LNCaP clone FGC (cell line): ENCODE results near the gene NEBL.

Source experiments
- DNase-seq: peaks from one replicate; pipeline ENCODE4 v3.0.0-alpha.2; 2011; ENCODE audit warnings: low read depth
- H3K4me3 ChIP-seq: 2 replicates; pipeline ENCODE4 v1.5.1; 2011; ENCODE audit warnings: mild to moderate bottlenecking, low read depth, low read length, control low read depth
- CTCF ChIP-seq: IDR thresholded peaks from 2 replicates; pipeline ENCODE4 v1.5.1; 2012; ENCODE audit warnings: mild to moderate bottlenecking; ENCODE audit not compliant: control insufficient read depth, insufficient read depth; ENCODE audit errors: extremely low read depth

Gene NEBL

DNA sequence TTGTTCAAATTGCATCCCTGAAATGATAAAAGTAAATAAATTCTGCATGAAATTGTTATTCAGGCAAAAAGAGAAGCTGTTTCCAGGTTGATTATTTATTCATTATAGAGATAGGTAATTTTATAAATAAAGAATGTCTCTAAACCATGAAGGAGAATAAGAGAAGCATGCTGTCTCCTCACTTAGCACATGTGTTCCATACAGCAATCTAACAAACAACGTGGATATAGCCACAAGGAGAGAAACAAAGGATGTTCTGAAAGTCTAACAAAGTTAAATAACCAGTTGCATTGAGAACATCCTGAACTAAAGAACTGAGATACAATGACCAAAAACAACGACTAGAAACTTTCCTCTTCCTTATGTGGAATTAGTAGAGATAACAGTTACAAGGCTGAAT is 50.8 kb downstream of the NEBL start:
- H3K4me3 ChIP-seq: no peak overlapping the region
- no peak for DNase-seq
- no peak for TF ChIP-seq CTCF

- no peak for TF ChIP-seq CTCF
- no peak overlapping the region for H3K4me3 ChIP-seq
- no peak for DNase-seq
Observed at GRCh38 chr10:20841419-20841818, 55.7 kb downstream of the NEBL start.

GRCh38 chr10:20839910-20840309 is 57.2 kb downstream of the NEBL start:
- no peak overlapping the region for H3K4me3 ChIP-seq
- TF ChIP-seq CTCF: no peak
- DNase-seq: no peak

DNA sequence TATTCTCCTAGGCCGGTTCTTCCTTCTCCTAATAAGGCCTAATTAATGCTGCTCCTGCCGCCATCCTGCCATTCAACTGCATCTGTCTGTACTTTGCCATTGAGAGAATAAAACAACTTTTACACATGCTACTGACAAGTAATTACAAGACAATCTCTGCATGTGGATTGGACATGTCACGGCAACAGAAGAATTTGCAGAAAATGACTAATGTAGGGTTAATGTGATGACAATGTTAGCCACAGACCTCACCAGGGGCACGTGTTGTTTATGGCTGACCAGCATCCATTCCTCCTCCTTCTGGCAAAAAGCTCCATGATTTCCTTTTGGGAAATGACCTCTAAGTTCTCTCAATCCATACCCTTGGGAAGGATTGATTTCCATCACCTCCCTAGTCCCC is 58.0 kb downstream of the NEBL start:
- DNase-seq: no peak
- TF ChIP-seq CTCF: no peak
- no peak overlapping the region for H3K4me3 ChIP-seq

GRCh38 chr10:20836401-20836800 is 60.7 kb downstream of the NEBL start:
- H3K4me3 ChIP-seq: no peak overlapping the region
- no peak for TF ChIP-seq CTCF
- DNase-seq: no peak

- no peak for TF ChIP-seq CTCF
- no peak for DNase-seq
- H3K4me3 ChIP-seq: no peak overlapping the region
Observed at GRCh38 chr10:20835335-20835734, 61.8 kb downstream of the NEBL start.

GRCh38 chr10:20834825-20835224 is 62.3 kb downstream of the NEBL start:
- H3K4me3 ChIP-seq: no peak overlapping the region
- DNase-seq: no peak
- TF ChIP-seq CTCF: no peak
